ENCODE data around the gene LSM7. TPM values are rescaled to one million over a fixed set of nuclear protein-coding genes. Genes with fewer than 3 reads are reported as not detected.

Gene LSM7
- total RNA-seq, 4 donors from 2014 or later: 97.8 to 163 (median 128) TPM

- Histone ChIP-seq H3K4me3 (no peak overlapping the region), H3K9me3 (no peaks in the 10 kb centered on the region), H3K36me3 (no peaks in the 10 kb centered on the region), H3K27ac (no peak overlapping the region), H3K27me3 (peaks cover 0 to 55% (median 0%) of the 10 kb centered on the region in 4 donors), H3K4me1 (no peaks in the 10 kb centered on the region)
- TF ChIP-seq, protein P1, sequence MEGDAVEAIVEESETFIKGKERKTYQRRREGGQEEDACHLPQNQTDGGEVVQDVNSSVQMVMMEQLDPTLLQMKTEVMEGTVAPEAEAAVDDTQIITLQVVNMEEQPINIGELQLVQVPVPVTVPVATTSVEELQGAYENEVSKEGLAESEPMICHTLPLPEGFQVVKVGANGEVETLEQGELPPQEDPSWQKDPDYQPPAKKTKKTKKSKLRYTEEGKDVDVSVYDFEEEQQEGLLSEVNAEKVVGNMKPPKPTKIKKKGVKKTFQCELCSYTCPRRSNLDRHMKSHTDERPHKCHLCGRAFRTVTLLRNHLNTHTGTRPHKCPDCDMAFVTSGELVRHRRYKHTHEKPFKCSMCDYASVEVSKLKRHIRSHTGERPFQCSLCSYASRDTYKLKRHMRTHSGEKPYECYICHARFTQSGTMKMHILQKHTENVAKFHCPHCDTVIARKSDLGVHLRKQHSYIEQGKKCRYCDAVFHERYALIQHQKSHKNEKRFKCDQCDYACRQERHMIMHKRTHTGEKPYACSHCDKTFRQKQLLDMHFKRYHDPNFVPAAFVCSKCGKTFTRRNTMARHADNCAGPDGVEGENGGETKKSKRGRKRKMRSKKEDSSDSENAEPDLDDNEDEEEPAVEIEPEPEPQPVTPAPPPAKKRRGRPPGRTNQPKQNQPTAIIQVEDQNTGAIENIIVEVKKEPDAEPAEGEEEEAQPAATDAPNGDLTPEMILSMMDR (IDR thresholded peaks at IDR 0.05): no peak
- no peak for TF ChIP-seq POLR2A (IDR thresholded peaks at IDR 0.05)
- DNase-seq: no peak
- intact Hi-C loops (cut with DNase I): no loop called here
- 39 to 46% methylated on average over 11 of the region's 11 CpGs for WGBS, 2 donors
Observed at GRCh38 chr19:2372076-2372612, 43.8 kb upstream of the LSM7 start.

DNA sequence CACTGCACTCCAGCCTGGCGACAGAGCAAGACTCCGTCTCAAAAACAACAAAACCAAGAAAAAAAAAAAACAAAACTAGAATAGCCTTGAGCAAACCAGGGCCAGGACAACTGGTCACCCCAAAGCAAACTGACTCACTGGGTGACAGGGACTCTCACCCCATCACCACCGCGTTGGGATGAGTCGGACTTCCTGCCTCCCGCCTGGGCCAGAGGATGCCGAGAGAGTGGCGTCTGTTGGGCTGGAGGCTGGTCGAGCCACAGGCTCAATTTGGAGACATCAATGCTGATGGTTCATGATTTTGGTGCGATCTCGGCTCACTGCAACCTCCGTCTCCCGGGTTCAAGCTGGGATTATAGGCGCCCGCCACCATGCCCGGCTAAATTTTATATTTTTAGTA is 43.3 kb upstream of the LSM7 start:
- WGBS, 2 donors: 60 to 70% methylated on average over 12 to 16 of the region's 16 CpGs
- H3K4me1 ChIP-seq: no peaks in the 10 kb centered on the region
- no peaks in the 10 kb centered on the region for H3K36me3 ChIP-seq
- intact Hi-C loops (cut with DNase I): no loop called here
- H3K27ac ChIP-seq: no peak overlapping the region
- H3K9me3 ChIP-seq: no peaks in the 10 kb centered on the region
- no peak for TF ChIP-seq POLR2A (IDR thresholded peaks at IDR 0.05)
- TF ChIP-seq, protein P1 (IDR thresholded peaks at IDR 0.05): no peak
- no peak overlapping the region for H3K4me3 ChIP-seq
- DNase-seq: no peak
- peaks cover 0 to 52% (median 0%) of the 10 kb centered on the region in 4 donors for H3K27me3 ChIP-seq

DNA sequence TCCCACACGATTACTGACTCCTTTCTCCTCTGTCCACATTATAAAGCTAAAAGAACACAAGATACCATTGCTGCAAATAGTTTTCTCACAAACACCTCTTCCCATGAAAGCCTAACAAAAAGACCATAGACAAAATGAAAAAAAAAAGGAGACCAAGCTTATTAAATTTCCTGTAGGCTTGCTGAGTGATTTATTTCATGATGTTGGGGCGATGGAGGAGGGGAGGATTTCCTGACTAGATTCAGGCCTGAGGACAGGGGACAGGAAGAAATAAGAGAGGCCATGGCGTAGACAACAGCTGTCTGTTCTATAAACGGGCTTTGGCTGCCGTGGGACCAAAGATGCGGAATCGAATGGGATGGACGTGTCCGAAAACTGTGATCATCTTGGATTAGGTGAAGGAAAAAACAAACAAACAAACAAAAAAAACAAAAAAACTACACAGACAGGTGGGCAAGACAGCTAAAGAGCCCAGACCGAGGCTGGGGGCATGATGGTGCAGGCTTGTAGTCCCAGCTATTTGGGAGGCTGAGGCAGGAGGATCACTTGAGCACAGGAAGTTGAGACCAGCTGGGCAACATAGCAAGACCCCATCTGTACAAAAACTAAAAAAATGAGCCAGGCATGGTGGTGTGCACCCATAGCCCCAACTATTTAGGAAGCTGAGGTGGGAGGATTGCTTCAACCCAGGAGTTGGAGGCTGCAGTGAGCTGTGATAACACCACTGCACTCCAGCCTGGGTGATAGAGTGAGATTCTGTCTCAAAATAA is 37.0 kb upstream of the LSM7 start:
- no peak for DNase-seq
- Histone ChIP-seq H3K27me3 (peaks cover 0 to 69% (median 13%) of the 10 kb centered on the region in 4 donors), H3K36me3 (no peaks in the 10 kb centered on the region), H3K9me3 (no peaks in the 10 kb centered on the region), H3K4me3 (no peak overlapping the region), H3K4me1 (peaks cover 0 to 6% (median 0%) of the 10 kb centered on the region in 3 donors), H3K27ac (no peak overlapping the region)
- intact Hi-C loops (cut with DNase I): no loop called here
- 57 to 61% methylated on average over 10 of the region's 10 CpGs for WGBS, 2 donors
- TF ChIP-seq POLR2A (IDR thresholded peaks at IDR 0.05): no peak
- TF ChIP-seq, protein P1 (IDR thresholded peaks at IDR 0.05): no peak

- Histone ChIP-seq H3K4me1 (peaks cover 0 to 12% (median 0%) of the 10 kb centered on the region in 3 donors), H3K27ac (no peak overlapping the region), H3K4me3 (no peak overlapping the region), H3K9me3 (no peaks in the 10 kb centered on the region), H3K36me3 (no peaks in the 10 kb centered on the region), H3K27me3 (peaks cover 0 to 77% (median 17%) of the 10 kb centered on the region in 4 donors)
- TF ChIP-seq, protein P1 (IDR thresholded peaks at IDR 0.05): no peak
- TF ChIP-seq POLR2A (IDR thresholded peaks at IDR 0.05): no peak
- intact Hi-C loops (cut with DNase I): no loop called here
- 74 to 81% methylated on average over 12 to 16 of the region's 17 CpGs for WGBS, 2 donors
- no peak for DNase-seq
Observed at GRCh38 chr19:2363419-2363818, 35.0 kb upstream of the LSM7 start.

DNA sequence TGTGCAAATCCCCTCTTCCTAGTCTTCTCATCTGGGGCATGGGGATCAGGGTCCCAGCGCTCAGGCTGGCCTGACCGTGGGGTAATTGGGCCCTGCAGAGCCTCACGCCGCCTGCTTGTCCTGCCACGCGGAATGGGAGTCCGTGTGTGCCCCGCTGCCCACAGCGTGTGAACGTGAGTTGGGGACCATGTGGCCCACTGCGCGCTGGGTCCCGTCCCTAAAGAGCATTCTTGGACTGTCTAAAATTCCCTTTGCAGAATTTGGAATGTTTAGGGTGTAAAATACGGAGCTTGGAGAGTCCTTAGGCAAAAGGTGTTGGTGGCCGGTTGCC is 34.5 kb upstream of the LSM7 start:
- DNase-seq: no peak
- H3K27ac ChIP-seq: no peak overlapping the region
- H3K9me3 ChIP-seq: no peaks in the 10 kb centered on the region
- no peak for TF ChIP-seq POLR2A (IDR thresholded peaks at IDR 0.05)
- TF ChIP-seq, protein P1 (IDR thresholded peaks at IDR 0.05): no peak
- WGBS, 2 donors: 75 to 79% methylated on average over 1 to 13 of the region's 15 CpGs
- H3K4me3 ChIP-seq: no peak overlapping the region
- intact Hi-C loops (cut with DNase I): no loop called here
- H3K4me1 ChIP-seq: peaks cover 0 to 12% (median 0%) of the 10 kb centered on the region in 3 donors
- peaks cover 0 to 79% (median 17%) of the 10 kb centered on the region in 4 donors for H3K27me3 ChIP-seq
- H3K36me3 ChIP-seq: no peaks in the 10 kb centered on the region
